GM10266 (cell line): ENCODE measurements around the gene MAP3K3.
"Not testable (repeated sequence)": the region's sequence is repeated elsewhere in the genome, so short reads cannot be mapped to it uniquely, and the experiment has no call there.

ENCODE experiments used
- DNase-seq: peaks from one replicate; pipeline ENCODE4 v3.0.0; 2012; ENCODE audit errors: extremely low spot score
- TF ChIP-seq, protein P1 (sequence below): IDR thresholded peaks from 2 replicates; pipeline ENCODE4 v1.5.1; 2012; ENCODE audit warnings: mild to moderate bottlenecking, low read depth; ENCODE audit not compliant: control insufficient read depth, insufficient read depth; ENCODE audit errors: missing control alignments

The MAP3K3 gene

GRCh38 chr17:63707151-63707550 lies 84.9 kb downstream of the MAP3K3 start:
- DNase-seq: no peak
- TF ChIP-seq, protein P1, sequence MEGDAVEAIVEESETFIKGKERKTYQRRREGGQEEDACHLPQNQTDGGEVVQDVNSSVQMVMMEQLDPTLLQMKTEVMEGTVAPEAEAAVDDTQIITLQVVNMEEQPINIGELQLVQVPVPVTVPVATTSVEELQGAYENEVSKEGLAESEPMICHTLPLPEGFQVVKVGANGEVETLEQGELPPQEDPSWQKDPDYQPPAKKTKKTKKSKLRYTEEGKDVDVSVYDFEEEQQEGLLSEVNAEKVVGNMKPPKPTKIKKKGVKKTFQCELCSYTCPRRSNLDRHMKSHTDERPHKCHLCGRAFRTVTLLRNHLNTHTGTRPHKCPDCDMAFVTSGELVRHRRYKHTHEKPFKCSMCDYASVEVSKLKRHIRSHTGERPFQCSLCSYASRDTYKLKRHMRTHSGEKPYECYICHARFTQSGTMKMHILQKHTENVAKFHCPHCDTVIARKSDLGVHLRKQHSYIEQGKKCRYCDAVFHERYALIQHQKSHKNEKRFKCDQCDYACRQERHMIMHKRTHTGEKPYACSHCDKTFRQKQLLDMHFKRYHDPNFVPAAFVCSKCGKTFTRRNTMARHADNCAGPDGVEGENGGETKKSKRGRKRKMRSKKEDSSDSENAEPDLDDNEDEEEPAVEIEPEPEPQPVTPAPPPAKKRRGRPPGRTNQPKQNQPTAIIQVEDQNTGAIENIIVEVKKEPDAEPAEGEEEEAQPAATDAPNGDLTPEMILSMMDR: no peak

DNA sequence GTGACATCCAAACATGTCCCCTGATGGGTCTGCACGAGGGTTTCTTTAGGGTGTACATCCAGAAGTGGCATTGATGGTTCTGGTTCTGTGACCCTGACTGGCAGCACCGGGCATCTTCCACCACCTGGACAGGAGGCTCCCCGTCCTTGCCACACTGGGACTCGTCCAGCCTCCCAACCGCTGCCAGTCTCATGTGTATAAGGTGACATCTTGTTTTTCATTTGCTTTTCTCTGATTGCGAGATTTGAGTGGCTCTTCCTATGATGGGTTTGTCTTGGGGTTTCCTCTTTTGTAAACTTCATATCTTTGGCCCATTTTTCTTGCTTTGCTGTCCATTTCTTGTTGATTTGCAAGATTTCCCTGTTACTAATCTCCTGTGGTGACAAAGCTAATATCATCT lies 86.9 kb downstream of the MAP3K3 start:
- no peak for DNase-seq
- TF ChIP-seq, protein P1: no peak

- DNase-seq: no peak
- TF ChIP-seq, protein P1: no peak
Observed at GRCh38 chr17:63714550-63715277, 92.5 kb downstream of the MAP3K3 start.

GRCh38 chr17:63716426-63716825 lies 94.2 kb downstream of the MAP3K3 start:
- TF ChIP-seq, protein P1: no peak
- no peak for DNase-seq

- no peak for DNase-seq
- TF ChIP-seq, protein P1: no peak
Observed at GRCh38 chr17:63718988-63719387, 96.8 kb downstream of the MAP3K3 start.

- not testable (repeated sequence) for DNase-seq
Observed at GRCh38 chr17:63720194-63720593, 98.0 kb downstream of the MAP3K3 start.

DNA sequence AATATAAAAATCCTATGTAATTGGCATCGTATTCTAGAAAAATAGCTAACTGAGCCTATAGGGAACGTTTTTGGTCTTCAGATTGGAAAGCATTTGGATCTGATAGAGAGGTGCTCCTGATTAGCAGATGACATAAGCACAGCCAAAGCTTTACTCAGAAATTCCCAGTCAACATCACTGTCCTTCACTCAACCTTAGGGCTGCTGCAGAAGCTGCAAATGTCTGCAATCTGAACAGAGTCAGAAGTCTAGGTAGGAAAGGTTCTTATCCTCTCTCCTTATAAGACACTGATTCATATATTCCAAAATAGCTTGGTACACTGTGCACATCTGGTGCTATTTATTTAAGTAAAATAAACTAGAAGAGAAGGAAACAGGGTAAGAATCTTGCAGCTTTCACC lies 100.2 kb downstream of the MAP3K3 start:
- TF ChIP-seq, protein P1: no peak
- DNase-seq: no peak

DNA sequence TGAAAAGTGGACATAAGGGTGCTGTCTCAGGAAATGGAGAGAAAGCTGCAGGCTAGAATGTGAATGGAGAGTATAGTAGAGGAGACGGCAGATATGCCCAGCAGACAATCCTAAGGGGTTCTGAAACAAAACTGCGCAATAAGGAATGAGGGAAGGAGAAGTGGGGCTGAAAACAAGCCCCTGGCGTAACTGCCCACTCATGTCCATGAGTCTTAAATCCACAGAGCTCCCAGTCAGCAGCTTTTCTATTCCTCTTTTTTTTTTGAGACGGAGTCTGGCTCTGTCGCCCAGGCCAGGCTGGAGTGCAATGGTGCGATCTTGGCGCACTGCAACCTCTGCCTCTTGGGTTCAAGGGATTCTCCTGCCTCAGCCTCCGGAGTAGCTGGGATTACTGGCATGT lies 113.5 kb downstream of the MAP3K3 start:
- DNase-seq: no peak
- TF ChIP-seq, protein P1: no peak
